Retinal pigment epithelial cell (primary cell): Measurements from ENCODE around the gene USP24.
"Not testable (repeated sequence)": the region's sequence is repeated elsewhere in the genome, so short reads cannot be mapped to it uniquely, and the experiment has no call there.

Experiments used
- DNase-seq: peaks from one replicate; pipeline ENCODE4 v3.0.0-alpha.2; 2010; ENCODE audit warnings: low read depth
- H3K4me3 ChIP-seq: 2 replicates; pipeline ENCODE4 v1.5.1; 2011; ENCODE audit warnings: mild to moderate bottlenecking, low read length, control low read depth, moderate library complexity
- CTCF ChIP-seq: conservative IDR thresholded peaks from 2 replicates; pipeline ENCODE4 v1.5.1; 2011; ENCODE audit warnings: low read depth, low read length, control low read depth, inconsistent platforms

USP24 gene

DNA sequence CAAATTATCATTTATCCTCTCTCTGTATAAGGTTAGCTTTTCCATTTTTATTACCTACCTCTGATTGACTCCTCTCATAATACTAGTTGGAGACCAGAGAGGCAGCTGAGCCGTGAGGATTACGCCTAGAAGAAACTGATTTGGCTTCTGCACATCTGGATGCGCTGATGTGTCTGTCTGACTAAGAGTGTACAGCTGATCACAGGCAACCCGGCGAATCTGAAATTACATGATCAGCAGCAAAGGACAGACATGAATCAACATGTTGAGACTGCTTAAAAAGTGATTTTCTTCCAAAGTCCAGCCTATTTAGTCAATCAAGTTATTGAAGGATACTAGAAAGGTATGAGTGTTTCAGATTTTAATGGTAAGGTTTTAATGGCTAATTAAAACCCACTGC, 94.6 kb downstream of the USP24 start:
- no peak overlapping the region for H3K4me3 ChIP-seq
- TF ChIP-seq CTCF, result no peak
- no peak for DNase-seq

- DNase-seq, result no peak
- H3K4me3 ChIP-seq, result no peak overlapping the region
- TF ChIP-seq CTCF, result no peak
Measured at GRCh38 chr1:55118651-55119329, 96.4 kb downstream of the USP24 start.

DNA sequence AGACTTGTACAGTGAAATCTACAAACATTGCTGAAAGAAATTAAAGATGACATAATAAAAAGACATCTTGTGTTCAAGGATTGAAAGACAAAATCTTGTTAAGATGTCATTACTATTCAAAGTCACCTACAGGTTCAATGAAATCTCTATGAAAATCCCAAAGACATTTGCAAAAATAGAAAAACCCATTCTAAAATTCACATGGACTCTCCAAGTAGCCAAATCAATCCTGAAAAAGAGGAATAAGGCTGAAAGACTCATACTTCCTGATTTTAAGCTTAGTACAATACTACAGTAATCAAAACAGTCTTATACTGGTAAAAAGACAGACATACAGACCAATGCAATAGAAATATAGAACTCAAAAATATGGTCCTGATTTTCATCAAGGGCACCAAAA, 97.2 kb downstream of the USP24 start:
- TF ChIP-seq CTCF, result no peak
- DNase-seq, result no peak
- no peak overlapping the region for H3K4me3 ChIP-seq

DNA sequence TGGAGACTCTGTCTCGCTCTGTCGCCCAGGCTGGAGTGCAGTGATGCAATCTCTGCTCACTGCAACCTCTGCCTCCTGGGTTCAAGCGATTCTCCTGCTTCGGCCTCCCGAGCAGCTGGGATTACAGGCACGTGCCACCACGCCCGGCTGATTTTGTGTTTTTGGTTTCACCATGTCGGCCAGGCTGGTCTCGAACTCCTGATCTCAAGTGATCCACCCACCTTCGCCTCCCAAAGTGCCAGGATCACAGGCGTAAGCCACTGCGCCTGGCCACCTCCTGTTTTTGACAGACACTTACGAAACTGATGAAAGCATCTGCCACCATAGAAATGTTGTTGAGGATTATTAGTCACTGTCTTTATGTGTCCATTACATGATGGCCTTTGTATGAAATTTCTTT, 106.2 kb downstream of the USP24 start:
- not testable (repeated sequence) for H3K4me3 ChIP-seq, DNase-seq

DNA sequence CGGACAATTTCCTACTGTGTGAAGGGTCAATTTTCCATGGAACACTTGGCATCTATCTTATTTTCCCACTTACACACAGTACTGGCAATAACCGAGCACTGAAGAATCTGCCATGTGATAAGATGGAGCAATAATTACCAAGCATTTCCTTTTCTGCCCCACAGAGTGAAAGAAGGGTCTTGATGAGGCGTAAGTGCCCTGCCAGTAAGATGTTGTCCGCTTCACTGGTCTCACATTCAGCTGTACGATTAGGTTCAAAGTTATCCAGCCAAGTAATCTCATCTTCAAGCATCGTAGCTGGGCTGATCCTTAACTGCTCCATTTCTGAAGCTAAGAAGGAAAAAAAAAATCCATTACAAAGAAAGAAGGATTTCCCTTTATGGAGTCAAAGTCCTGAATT, 108.1 kb downstream of the USP24 start:
- DNase-seq, result peak; percentile 53
- TF ChIP-seq CTCF, result no peak
- no peak overlapping the region for H3K4me3 ChIP-seq

GRCh38 chr1:55103891-55104290, 111.3 kb downstream of the USP24 start:
- no peak for DNase-seq
- TF ChIP-seq CTCF, result no peak
- H3K4me3 ChIP-seq, result no peak overlapping the region

DNA sequence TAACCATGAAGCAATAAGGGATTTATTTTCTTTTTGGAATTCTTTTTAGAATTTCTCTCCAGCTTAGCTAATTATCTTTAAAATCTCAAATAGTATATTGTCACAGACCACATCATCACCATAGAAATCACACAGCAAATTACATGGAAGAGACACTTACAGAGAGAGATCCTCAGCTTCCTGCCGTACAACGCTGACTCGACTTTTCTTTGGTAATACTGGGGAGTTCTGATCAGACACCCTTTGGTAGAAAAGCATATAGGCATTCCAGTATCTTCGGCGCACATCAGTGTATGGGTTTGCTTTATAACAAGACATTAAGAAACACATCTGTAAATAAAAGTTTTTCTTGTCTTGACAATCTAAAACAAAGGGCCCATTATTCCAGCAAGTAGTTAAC, 120.1 kb downstream of the USP24 start:
- TF ChIP-seq CTCF, result no peak
- no peak for DNase-seq
- no peak overlapping the region for H3K4me3 ChIP-seq

DNA sequence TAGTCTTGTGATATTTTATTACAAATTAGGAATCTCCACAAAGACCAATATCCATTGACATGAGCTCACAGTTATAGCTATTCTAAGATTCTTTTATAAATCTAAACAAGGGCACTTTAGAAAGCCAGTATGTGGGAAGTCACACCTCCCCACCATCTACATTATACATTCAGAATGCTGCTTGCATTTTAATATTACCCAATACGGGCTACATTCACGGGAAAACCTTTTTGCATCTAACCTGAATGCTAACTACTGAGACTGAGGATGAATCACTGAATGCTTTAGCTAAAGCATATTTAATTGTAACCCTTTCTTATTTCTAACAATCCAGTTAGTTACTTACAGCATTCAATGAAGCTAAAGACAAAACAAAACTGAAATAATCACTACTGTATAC, 122.7 kb downstream of the USP24 start:
- no peak overlapping the region for H3K4me3 ChIP-seq
- no peak for TF ChIP-seq CTCF
- DNase-seq, result no peak
